SU-DHL-6 (cell line): ENCODE measurements around the gene CEP70.

Source experiments
- H2AFZ ChIP-seq: fragments of 200-600 bp; sonication (generic); 2 replicates; pipeline ENCODE4 v1.6.1; 2014; ENCODE audit warnings: low read depth, mild to moderate bottlenecking, moderate library complexity, mixed read lengths, antibody characterized with exemption, low read length; ENCODE audit not compliant: severe bottlenecking
- H3F3A ChIP-seq: fragments of 200-600 bp; shearing (Covaris generic); 2 replicates; pipeline ENCODE4 v1.6.0; 2016; ENCODE audit warnings: antibody characterized with exemption, mild to moderate bottlenecking; ENCODE audit not compliant: insufficient read depth
- H3K27ac ChIP-seq: fragments of 200-600 bp; sonication (generic); 2 replicates; pipeline ENCODE4 v1.5.1; 2016; ENCODE audit warnings: low read depth, mild to moderate bottlenecking, low read length, moderate library complexity, mixed read lengths
- H3K27me3 ChIP-seq: fragments of 200-600 bp; sonication (generic), shearing (Covaris generic); 2 replicates; pipeline ENCODE4 v1.6.0; 2014; ENCODE audit warnings: mild to moderate bottlenecking, low read length
- H3K36me3 ChIP-seq: fragments of 200-600 bp; sonication (generic); 2 replicates; pipeline ENCODE4 v1.6.1; 2014; ENCODE audit warnings: mild to moderate bottlenecking, low read length, mixed read lengths
- H3K4me2 ChIP-seq: fragments of 300-600, 200-600 bp; shearing (Covaris generic), sonication (generic); 2 replicates; pipeline ENCODE4 v1.6.0; 2014; ENCODE audit warnings: low read length, low read depth, mild to moderate bottlenecking; ENCODE audit not compliant: poor library complexity, severe bottlenecking
- H3K4me3 ChIP-seq: fragments of 200-600 bp; sonication (generic); 2 replicates; pipeline ENCODE4 v1.5.1; 2014; ENCODE audit warnings: antibody characterized with exemption, low read length, mild to moderate bottlenecking, mixed read lengths; ENCODE audit not compliant: insufficient read depth, poor library complexity, severe bottlenecking
- H3K79me2 ChIP-seq: fragments of 200-600 bp; sonication (generic); 2 replicates; pipeline ENCODE4 v1.6.1; 2014; ENCODE audit warnings: mild to moderate bottlenecking, low read length, moderate library complexity; ENCODE audit not compliant: insufficient read depth
- H3K9ac ChIP-seq: fragments of 200-600 bp; sonication (generic); 2 replicates; pipeline ENCODE4 v1.7.0; 2014; ENCODE audit warnings: mild to moderate bottlenecking, low read length
- H3K9me2 ChIP-seq: fragments of 200-600 bp; sonication (generic); replicated peaks from 2 replicates; pipeline ENCODE4 v1.6.1; 2014; ENCODE audit warnings: low read length; ENCODE audit not compliant: insufficient read depth
- H3K9me3 ChIP-seq: fragments of 200-600 bp; sonication (generic); 2 replicates; pipeline ENCODE4 v1.6.1; 2014; ENCODE audit warnings: low read length, mixed read lengths; ENCODE audit not compliant: insufficient read depth
- H4K20me1 ChIP-seq: fragments of 200-600 bp; sonication (generic); 2 replicates; pipeline ENCODE4 v1.6.1; 2014; ENCODE audit warnings: low read depth, mild to moderate bottlenecking, antibody characterized with exemption, low read length, moderate library complexity, mixed read lengths
- EZH2phosphoT487 ChIP-seq: fragments of 200-600 bp; sonication (generic), shearing (Covaris generic); conservative IDR thresholded peaks from 2 replicates; pipeline ENCODE4 v1.6.1; 2018; ENCODE audit warnings: mild to moderate bottlenecking, antibody characterized with exemption, low read length, moderate library complexity, mixed read lengths
- TF ChIP-seq, protein P1 (sequence below): fragments of 200-600 bp; sonication (generic); IDR thresholded peaks from one replicate; pipeline ENCODE4 v1.5.1; 2017; ENCODE audit warnings: antibody characterized with exemption, mild to moderate bottlenecking, low read length, moderate library complexity; ENCODE audit not compliant: insufficient read depth, poor library complexity, severe bottlenecking

CEP70 gene

GRCh38 chr3:138470687-138471086, 123.4 kb downstream of the CEP70 start:
- H3K9me2 ChIP-seq, result no peaks in the 10 kb centered on the region
- H2AFZ ChIP-seq, result no peak overlapping the region
- H3K9me3 ChIP-seq, result no peaks in the 10 kb centered on the region
- H3F3A ChIP-seq, result no peaks in the 10 kb centered on the region
- no peak overlapping the region for H3K9ac ChIP-seq
- H3K4me3 ChIP-seq, result no peak overlapping the region
- H3K4me2 ChIP-seq, result no peak overlapping the region
- no peak overlapping the region for H3K27ac ChIP-seq
- no peaks in the 10 kb centered on the region for H3K79me2 ChIP-seq
- H3K36me3 ChIP-seq, result no peaks in the 10 kb centered on the region
- no peaks in the 10 kb centered on the region for H4K20me1 ChIP-seq
- H3K27me3 ChIP-seq, result no peaks in the 10 kb centered on the region
- TF ChIP-seq EZH2phosphoT487, result no peak
- TF ChIP-seq, protein P1, sequence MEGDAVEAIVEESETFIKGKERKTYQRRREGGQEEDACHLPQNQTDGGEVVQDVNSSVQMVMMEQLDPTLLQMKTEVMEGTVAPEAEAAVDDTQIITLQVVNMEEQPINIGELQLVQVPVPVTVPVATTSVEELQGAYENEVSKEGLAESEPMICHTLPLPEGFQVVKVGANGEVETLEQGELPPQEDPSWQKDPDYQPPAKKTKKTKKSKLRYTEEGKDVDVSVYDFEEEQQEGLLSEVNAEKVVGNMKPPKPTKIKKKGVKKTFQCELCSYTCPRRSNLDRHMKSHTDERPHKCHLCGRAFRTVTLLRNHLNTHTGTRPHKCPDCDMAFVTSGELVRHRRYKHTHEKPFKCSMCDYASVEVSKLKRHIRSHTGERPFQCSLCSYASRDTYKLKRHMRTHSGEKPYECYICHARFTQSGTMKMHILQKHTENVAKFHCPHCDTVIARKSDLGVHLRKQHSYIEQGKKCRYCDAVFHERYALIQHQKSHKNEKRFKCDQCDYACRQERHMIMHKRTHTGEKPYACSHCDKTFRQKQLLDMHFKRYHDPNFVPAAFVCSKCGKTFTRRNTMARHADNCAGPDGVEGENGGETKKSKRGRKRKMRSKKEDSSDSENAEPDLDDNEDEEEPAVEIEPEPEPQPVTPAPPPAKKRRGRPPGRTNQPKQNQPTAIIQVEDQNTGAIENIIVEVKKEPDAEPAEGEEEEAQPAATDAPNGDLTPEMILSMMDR, result no peak

DNA sequence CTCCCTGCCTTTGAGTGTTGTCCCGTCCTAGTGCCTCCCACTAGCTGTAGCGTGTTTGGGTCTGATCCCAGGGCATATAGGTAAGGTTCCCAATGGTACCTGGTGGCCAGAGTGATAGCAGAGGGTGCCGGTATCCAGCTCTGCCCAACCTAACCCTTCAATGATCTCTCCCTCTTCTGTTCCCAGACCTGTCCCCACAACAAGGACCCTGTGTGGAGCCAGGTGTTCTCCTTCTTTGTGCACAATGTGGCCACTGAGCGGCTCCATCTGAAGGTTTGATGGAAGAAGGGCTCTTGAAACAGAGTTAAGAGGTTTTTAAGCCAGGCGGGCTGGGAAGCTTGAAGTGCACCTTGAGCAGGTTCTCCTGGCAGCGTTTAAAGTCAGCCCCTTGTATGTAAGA, 124.2 kb downstream of the CEP70 start:
- H3K9ac ChIP-seq, result no peak overlapping the region
- no peaks in the 10 kb centered on the region for H3K27me3 ChIP-seq
- no peak overlapping the region for H3K4me2 ChIP-seq
- no peaks in the 10 kb centered on the region for H3K9me3 ChIP-seq
- no peaks in the 10 kb centered on the region for H3K36me3 ChIP-seq
- H3F3A ChIP-seq, result no peaks in the 10 kb centered on the region
- H2AFZ ChIP-seq, result no peak overlapping the region
- TF ChIP-seq EZH2phosphoT487, result no peak
- TF ChIP-seq, protein P1, result no peak
- H3K27ac ChIP-seq, result no peak overlapping the region
- no peak overlapping the region for H3K4me3 ChIP-seq
- H3K9me2 ChIP-seq, result no peaks in the 10 kb centered on the region
- H4K20me1 ChIP-seq, result no peaks in the 10 kb centered on the region
- H3K79me2 ChIP-seq, result no peaks in the 10 kb centered on the region

DNA sequence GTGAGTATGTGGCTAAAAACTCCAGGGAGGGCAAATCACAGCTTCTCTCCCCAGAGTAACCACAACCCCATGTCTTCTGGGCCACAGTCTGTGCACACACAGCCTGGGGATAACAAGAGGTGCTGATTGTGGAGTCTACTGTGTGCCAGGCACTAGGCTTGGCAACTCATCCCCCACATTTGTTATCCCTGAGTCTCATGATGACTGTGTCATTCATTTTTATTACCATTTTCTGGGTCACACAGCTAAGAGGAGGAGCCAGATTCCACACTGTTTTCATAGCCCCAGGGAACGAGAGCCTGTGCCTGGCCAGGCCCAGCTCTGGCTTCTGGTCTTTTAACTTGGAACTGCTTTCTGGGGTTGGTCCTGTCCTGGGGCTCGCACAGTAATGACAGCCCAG, 125.2 kb downstream of the CEP70 start:
- no peak overlapping the region for H2AFZ ChIP-seq
- H3K79me2 ChIP-seq, result no peaks in the 10 kb centered on the region
- no peaks in the 10 kb centered on the region for H3K36me3 ChIP-seq
- no peaks in the 10 kb centered on the region for H4K20me1 ChIP-seq
- H3K9me2 ChIP-seq, result no peaks in the 10 kb centered on the region
- H3K4me2 ChIP-seq, result no peak overlapping the region
- no peaks in the 10 kb centered on the region for H3K27me3 ChIP-seq
- no peak overlapping the region for H3K4me3 ChIP-seq
- H3K27ac ChIP-seq, result no peak overlapping the region
- TF ChIP-seq, protein P1, result no peak
- TF ChIP-seq EZH2phosphoT487, result no peak
- no peaks in the 10 kb centered on the region for H3K9me3 ChIP-seq
- H3F3A ChIP-seq, result no peaks in the 10 kb centered on the region
- no peak overlapping the region for H3K9ac ChIP-seq

DNA sequence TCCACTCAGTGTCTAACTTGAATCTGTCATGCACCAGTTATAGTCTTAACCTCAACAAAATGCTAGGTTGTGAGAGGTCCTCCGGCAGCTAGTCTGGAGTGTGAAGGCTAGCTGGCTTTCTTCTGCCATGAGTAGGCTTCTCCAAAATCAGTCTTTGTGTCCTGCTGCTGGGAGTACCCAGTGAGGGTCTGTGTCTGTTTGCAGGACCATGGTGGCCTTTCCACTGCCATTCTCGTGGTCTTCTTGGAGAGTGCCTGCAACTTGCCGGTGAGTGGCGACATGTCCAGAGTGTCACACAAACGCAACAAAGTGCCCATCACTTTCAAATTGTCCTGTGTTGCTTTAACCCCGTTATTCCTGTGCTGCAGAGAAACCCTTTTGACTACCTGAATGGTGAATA, 125.6 kb downstream of the CEP70 start:
- Histone ChIP-seq H4K20me1 (no peaks in the 10 kb centered on the region), H3K79me2 (no peaks in the 10 kb centered on the region), H3K27ac (no peak overlapping the region), H3K9me2 (no peaks in the 10 kb centered on the region), H3K9me3 (no peaks in the 10 kb centered on the region), H3F3A (no peaks in the 10 kb centered on the region), H2AFZ (no peak overlapping the region), H3K9ac (no peak overlapping the region), H3K4me3 (no peak overlapping the region), H3K36me3 (no peaks in the 10 kb centered on the region), H3K4me2 (no peak overlapping the region), H3K27me3 (no peaks in the 10 kb centered on the region)
- no peak for TF ChIP-seq EZH2phosphoT487
- TF ChIP-seq, protein P1, result no peak
